GDM1 (cell line): Measurements from ENCODE around the gene CTBP2.
"Not testable (repeated sequence)": the region's sequence is repeated elsewhere in the genome, so short reads cannot be mapped to it uniquely, and the experiment has no call there.

ENCODE experiments used
- DNase-seq: peaks from one replicate; lab custom pipeline; 2025; lab: John Stamatoyannopoulos, UW

Gene CTBP2

DNA sequence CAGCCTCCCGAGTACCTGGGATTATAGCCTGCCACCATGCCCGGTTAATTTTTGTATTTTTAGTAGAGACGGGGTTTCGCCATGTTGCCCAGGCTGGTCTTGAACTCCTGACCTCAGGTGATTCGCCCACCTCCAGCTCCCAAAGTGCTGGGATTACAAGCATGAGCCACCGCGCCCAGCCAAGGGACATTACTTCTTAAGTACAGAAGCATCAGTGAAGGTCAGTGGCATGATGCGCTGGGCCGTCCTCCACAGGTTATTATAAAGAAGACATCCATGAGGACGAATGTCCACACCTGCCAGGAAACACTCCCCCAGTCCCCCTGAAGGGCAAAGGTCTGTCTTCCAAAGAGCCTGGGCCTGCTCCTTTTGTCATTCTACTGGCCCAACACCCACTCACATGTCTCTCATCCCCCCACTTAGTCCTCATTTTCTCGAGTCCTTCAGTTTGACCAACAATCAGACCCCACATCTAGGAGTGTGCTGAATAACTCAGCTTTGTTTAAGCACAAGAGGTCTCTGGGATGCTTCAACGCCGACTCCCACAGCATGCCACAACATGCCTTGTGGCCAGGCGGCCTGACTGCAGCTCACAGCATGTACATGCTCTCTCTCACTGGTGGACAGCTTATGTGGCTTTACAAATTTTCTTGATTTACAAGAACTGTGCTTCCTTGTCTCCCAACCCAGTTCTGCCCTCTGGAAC lies 73.0 kb downstream of the CTBP2 start:
- DNase-seq = no peak

DNA sequence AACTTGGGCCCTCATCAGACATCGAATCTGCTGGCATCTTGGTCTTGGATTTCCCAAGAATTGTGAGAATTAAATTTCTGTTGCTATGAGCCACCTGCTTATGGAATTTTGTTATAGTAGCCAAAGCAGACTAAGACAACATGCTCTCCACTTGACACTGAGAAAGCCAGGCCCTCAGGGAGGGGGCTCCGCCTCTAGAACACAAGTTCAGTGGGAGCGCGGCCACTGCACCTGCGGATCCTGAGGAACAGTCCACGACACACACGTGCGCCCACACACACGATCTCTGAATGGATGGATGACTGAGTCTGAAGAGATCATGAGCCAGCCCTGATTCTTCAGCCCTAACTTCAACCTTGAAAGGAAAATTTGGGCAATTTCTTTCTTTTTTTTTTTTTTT lies 73.7 kb downstream of the CTBP2 start:
- no peak for DNase-seq

- DNase-seq = no peak
These were observed 74.9 kb downstream of the CTBP2 start for GRCh38 chr10:125085258-125086054.

- DNase-seq = no peak
These were observed 75.6 kb downstream of the CTBP2 start for GRCh38 chr10:125084614-125085257.

DNA sequence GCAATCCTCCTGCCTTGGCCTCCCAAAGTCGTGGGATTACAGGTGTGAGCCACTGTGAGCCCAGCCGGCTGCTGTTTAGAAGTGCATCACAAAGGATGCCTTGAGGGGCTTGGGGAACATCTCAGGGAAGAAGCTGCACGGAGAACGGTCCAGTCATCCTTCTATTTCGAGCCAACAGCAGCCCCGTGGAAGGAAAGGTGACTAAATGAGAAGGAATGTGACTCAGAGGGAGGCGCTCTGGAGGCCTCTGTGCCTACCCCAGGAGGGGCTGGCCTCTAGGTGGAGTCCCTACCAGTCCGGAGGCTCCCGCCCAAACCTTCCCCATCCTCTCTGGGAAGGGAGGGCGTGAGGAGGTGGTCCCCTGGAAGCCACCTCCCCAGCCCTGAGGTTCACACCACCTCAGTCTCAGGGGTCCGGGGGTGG lies 76.2 kb downstream of the CTBP2 start:
- DNase-seq = no peak

- DNase-seq = no peak
These were observed 76.8 kb downstream of the CTBP2 start for GRCh38 chr10:125083576-125083920.

- DNase-seq = no peak
These were observed 77.3 kb downstream of the CTBP2 start for GRCh38 chr10:125082881-125083575.

DNA sequence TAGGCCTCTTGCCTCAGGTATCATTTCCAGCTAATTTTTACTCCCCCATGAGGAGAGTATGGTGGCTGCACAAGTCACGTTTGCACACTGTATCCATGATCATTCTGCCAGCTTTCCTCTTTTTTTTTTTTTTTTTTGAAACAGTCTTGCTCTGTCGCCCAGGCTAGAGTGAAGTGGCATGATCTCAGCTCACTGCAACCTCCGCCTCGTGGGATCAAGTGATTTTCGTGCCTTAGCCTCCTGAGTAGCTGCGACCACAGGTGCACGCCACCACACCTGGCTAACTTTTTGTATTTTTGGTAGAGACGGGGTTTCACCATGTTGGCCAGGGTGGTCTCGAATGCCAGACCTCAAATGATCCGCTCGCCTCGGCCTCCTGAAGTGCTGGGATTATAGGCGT lies 77.9 kb downstream of the CTBP2 start:
- DNase-seq = not testable (repeated sequence)

DNA sequence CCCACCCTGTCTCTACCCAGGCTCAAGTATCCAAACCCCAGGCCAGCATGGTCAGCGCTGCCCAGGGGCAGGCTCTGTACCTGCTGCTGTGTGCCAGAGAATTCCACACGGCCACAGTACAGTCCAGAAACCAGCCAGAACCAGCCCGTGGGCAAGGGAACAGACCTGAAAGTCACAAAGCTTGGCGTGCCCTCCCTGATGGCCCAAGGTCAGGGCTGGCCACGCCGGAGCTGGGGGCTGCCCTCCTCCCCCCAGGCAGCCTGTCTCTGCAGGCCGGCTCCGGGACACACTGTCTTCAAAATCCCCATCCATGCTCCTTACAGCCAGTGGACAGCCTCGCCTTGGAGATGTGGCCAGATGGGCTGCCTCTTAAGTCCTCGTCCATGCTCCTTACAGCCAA lies 78.4 kb downstream of the CTBP2 start:
- DNase-seq = no peak

DNA sequence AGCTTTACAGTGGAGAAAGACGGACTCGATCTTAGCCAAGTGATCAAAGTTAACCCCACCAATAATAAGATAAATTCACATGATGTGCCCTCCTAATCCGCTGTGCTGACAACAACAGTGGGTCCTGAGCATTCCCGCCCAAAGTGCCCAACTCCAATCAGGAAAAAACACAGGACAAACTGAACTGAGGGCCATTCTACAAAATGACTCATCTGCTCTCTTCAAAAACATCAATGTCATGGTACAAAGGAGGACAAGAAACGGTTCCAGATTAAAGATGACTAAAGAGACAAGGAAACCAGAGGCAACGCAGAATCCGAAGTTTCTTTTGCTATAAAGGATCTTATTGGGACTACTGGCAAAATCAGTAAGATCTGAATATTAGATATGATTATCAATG lies 79.4 kb downstream of the CTBP2 start:
- DNase-seq = no peak

DNA sequence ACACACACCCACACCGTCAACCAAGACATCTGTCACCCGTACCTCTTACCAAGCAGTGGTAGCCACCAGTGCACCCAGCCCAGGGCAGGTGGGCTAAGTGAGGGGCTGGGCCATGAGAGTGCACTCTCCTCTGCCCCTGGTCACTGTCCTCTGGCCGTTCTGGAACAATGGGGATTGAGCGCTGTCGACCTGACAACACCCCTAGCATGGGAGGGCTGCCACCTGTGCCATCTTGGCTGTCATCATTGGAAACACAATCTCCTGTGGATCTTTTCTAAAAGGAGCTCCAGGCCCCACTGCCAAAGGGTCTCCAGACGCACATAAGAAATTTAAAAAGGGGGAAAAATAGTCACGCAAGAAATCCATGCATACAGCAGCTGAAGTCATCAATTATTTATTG lies 80.1 kb downstream of the CTBP2 start:
- DNase-seq = no peak

DNA sequence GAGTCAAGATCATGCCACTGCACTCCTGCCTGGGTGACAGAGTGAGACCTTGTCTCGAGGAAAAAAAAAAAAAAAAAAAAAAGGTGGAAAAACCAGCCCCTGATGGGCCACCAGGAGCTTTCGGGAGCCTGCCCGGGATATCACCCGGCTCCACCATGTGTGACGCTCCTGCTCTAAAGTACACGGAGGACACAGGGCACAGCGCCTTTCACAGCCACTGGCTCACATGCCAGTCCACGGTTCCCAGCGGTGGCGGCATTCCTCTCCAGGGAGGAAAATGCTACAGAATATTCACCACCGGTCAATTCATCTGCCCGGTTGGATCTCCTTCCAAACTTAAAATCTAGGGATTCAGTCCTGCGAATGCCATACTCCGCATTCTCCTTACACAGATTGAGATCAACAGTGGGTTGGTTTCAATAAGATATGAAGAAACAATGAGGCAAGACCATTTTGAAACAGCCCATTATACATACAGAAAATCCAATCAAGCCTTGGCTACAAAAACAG lies 81.2 kb downstream of the CTBP2 start:
- no peak for DNase-seq

GRCh38 chr10:125076891-125077541 lies 83.3 kb downstream of the CTBP2 start:
- no peak for DNase-seq

- DNase-seq = no peak
These were observed 84.1 kb downstream of the CTBP2 start for GRCh38 chr10:125076121-125076825.

DNA sequence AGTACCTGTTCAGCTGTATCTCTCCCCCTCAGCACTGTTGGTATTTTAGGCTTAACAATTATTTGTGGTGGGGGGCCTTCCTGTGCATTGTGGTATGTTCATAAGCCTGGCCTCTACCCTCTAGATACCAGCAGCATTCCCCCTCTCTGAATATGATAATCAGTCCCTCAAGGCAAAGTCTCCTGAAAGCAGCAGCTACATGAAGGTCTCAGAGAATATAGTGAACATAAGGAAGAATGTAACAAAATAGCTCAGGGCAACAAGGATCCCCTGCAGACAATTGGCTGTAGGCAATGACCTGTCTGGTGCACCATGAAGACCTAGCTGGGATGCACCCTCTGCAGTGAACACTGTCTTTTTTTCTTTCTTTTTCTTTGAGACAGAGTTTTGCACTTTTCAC lies 86.4 kb downstream of the CTBP2 start:
- no peak for DNase-seq

- DNase-seq = no peak
These were observed 87.6 kb downstream of the CTBP2 start for GRCh38 chr10:125072794-125073193.

GRCh38 chr10:125071008-125071407 lies 89.4 kb downstream of the CTBP2 start:
- DNase-seq = no peak

DNA sequence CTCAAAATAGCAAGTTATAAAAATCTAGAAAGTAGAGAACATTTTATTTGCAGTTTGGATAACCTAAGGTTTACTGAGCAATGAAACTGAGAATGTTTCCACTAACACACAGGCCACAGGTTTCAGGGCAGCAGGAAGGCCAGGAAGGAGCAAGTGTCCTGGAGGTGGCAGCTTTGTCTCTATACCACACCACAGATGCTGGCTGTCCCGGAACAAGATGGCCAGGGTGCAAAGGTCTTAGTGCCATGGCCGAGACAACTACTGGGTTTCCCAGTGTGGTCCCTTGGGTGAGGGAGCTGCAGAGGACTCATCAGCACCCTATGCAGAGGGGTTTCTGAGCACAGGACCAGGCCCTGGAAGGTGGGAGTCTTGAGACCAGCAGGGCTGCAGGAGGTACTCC lies 92.0 kb downstream of the CTBP2 start:
- DNase-seq = no peak

- DNase-seq = no peak
These were observed 92.6 kb downstream of the CTBP2 start for GRCh38 chr10:125067764-125068163.

GRCh38 chr10:125066764-125067450 lies 93.5 kb downstream of the CTBP2 start:
- DNase-seq = no peak
